Measurements from ENCODE around the gene ZNF70.
A peak's percentile ranks its signal among the peaks of the same experiment; 100 is the strongest.

ZNF70 gene

GRCh38 chr22:23750714-23751440, at the start of gene ZNF70:
Gene ZNF70 (minus strand): TSS chr22:23751112. CDS start chr22:23745140, 5,972 bp downstream.
- H3K4me3 ChIP-seq (ENCODE audit: low read depth, low read length): peak within 1 kb of the TSS; percentile 81
- no peak for TF ChIP-seq CTCF (IDR thresholded peaks at IDR 0.05; ENCODE audit: low read depth, low read length)

DNA sequence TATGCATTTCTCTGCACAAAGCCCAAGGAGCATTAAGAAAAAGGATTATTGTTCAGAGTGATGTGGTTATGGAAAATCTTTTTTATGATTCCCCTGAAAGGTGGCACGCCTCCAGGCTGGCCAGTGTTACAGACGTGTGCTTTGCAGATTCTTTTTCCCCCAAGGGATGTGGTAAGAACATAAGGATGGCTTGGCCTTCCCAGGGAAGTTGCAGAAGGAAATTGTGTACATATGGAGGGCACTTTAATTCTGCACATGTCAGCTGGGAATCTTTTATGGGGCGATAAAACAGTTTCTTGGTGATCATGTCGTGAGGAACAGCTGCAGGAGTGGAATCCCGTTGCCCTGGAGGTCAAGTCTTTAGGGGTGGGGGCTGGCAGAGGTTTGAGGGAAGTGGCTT, 45.5 kb upstream of the ZNF70 start:
- H3K4me3 ChIP-seq (ENCODE audit: low read depth, low read length): no peak overlapping the region
- no peak for TF ChIP-seq CTCF (IDR thresholded peaks at IDR 0.05; ENCODE audit: low read depth, low read length)

DNA sequence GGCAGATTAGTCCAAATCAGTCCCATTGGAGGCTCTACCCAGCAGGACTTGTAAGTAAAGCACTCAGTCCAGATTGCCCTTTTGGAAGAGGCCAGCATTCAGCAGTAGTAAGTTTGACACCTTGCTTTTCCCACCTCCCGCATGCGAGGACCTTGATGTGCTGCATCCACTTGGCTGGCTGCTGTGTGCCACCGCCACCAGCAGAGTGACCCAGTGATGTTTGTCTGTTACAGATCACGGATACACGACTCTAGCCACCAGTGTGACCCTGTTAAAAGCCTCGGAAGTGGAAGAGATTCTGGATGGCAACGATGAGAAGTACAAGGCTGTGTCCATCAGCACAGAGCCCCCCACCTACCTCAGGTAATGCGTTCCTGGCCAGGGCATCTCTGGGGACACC, 42.4 kb upstream of the ZNF70 start:
- no peak overlapping the region for H3K4me3 ChIP-seq (ENCODE audit: low read depth, low read length)
- no peak for TF ChIP-seq CTCF (IDR thresholded peaks at IDR 0.05; ENCODE audit: low read depth, low read length)

GRCh38 chr22:23791738-23792645, 41.1 kb upstream of the ZNF70 start:
- no peak for TF ChIP-seq CTCF (IDR thresholded peaks at IDR 0.05; ENCODE audit: low read depth, low read length)
- no peak overlapping the region for H3K4me3 ChIP-seq (ENCODE audit: low read depth, low read length)

- H3K4me3 ChIP-seq (ENCODE audit: low read depth, low read length): no peak overlapping the region
- no peak for TF ChIP-seq CTCF (IDR thresholded peaks at IDR 0.05; ENCODE audit: low read depth, low read length)
These were observed 40.2 kb upstream of the ZNF70 start for GRCh38 chr22:23790819-23791737.

DNA sequence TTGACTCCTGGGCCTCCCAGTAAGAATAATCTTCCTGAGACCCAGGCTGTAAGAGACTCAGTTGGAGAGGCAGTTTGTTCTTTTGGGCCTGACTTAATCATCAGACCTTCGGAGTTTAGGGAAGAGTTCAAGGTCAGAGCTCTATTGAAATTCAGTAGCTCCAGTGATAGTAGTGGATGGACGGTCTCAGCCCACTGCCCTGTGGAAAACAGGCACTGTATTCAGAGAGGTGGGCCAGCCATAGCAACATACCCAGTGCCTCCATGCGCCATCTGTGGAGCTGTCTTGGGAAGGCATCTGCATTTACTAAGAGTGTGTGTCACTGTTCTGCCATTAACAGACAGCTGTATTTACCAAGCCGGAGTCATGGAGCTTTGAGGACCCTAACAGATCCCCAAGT, 38.7 kb upstream of the ZNF70 start:
- no peak for TF ChIP-seq CTCF (IDR thresholded peaks at IDR 0.05; ENCODE audit: low read depth, low read length)
- H3K4me3 ChIP-seq (ENCODE audit: low read depth, low read length): no peak overlapping the region
